ELR (cell line): ENCODE measurements around the gene KCNJ14.
A peak's percentile ranks its signal among the peaks of the same experiment; 100 is the strongest.

Source experiments
- DNase-seq: peaks from one replicate; pipeline ENCODE4 v3.0.0-alpha.2; 2015; ENCODE audit warnings: low read depth

KCNJ14 gene

DNA sequence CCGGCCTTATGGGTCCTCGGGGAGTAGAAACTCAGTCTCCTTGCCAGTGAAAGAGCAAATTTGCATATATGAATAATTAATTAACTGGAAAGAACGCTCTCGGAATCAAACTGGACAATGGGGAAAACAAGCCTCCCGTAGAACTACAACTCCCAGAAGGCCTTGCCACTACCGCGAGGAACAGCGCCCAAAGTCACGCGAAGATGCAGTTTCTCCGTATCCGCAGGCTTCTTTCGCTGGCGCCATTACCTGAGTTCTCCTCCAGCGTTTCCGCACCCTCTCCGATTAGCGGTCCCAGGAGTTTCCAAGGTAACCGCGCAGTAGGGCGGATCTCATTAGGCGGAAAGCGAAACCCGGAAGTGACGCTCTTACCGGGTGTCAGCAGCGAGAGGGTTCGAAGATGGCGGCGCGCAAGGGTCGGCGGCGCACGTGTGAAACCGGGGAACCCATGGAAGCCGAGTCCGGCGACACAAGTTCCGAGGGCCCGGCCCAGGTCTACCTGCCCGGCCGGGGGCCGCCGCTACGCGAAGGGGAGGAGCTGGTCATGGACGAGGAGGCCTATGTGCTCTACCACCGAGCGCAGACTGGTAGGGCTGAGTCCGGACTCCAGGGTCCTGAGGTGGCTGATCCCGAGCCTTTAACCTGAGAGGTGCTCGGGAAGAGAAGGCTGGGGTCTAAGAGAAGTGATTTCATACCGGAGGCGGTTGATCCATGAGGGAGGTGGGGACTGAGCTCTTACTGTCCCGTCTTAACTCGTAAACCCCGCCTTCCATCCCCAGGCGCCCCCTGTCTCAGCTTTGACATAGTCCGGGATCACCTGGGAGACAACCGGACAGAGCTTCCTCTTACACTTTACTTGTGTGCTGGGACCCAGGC is 9.5 kb upstream of the KCNJ14 start, which contains the start of gene GRWD1:
Gene GRWD1 (plus strand): TSS at position 378 of the 876 bp plus-strand sequence. CDS start 23 bp downstream, at position 401.
- peak; percentile 99 for DNase-seq

DNA sequence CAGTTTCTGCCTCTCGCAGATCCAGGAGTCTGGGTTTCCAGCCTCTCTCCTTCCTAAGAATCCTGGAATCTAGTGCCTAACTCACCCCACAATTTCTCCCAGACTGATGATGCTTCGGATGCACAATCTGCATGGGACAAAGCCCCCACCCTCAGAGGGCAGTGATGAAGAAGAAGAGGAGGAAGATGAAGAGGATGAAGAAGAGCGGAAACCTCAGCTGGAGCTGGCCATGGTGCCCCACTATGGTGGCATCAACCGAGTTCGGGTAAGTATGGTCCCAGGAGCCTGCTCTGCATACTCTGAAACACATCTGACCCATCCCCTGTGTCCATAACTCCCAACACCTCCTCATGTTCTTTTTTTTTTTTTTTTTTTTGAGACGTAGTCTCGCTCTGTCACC is 8.8 kb upstream of the KCNJ14 start:
- no peak for DNase-seq

DNA sequence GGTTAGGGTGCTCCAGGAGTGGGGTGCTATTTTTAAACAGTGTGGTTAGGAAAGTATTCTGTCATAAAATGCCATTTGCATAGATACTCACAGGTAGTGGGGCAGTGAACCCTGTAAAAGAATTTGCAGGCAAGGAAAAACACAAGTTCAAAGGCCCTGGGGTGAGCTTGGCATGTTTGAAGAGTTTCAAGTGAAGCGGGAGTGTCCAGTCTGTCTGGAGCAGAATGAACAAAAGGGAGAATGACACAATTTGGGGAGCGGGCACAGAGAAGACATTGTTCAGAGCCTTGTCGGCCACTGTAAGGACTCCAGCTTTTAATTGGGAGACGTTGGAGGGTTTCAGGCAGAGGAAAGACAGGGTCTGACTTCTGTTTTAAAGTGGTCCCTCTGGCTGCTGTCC is 6.8 kb upstream of the KCNJ14 start:
- DNase-seq: no peak

DNA sequence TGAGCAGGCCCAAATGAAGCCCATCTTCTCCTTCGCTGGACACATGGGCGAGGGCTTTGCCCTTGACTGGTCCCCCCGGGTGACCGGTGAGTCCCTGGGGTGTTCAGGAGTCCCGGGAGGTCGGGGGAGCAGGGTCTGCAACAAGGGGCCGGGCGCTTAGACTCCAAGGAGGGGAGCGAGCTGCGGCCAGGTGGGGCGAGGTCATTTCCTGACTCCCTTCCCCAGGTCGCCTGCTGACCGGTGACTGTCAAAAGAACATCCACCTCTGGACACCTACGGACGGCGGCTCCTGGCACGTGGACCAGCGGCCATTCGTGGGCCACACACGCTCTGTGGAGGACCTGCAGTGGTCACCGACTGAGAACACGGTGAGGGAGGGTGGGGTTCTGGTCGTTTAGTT is 4.9 kb upstream of the KCNJ14 start:
- no peak for DNase-seq

DNA sequence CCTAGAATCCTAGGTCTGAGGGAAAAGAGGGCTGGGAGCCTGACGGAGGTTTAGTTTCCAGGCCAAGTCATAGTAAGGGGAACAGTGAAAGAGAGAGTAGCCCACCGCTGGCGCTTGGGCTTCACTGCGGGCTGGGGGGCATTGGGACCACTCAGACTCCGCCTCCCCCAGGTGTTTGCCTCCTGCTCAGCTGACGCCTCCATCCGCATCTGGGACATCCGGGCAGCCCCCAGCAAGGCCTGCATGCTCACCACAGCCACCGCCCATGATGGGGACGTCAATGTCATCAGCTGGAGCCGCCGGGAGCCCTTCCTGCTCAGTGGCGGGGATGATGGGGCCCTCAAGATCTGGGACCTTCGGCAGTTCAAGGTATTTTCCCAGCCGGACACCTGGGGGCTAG is 4.5 kb upstream of the KCNJ14 start:
- no peak for DNase-seq

DNA sequence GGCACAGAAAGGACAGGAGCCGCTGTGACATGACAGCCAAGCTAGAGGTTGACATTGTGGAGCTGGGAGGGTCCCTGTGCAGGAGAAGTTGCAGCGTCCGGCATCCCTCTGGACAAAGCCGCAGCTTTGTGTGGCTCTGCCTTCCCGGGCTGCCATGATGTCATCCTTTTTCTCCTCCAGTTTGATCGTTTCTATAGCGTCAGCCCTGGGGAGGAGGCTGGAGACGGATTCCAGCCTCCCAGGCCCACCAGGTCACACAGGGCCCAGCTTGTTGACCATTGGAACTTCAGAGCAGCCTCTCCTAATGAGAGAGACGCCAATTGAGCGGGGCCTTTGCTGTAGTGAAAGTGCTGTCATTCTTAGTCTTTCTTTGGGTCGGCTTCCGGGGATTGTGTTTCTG is 3.8 kb upstream of the KCNJ14 start:
- no peak for DNase-seq

DNA sequence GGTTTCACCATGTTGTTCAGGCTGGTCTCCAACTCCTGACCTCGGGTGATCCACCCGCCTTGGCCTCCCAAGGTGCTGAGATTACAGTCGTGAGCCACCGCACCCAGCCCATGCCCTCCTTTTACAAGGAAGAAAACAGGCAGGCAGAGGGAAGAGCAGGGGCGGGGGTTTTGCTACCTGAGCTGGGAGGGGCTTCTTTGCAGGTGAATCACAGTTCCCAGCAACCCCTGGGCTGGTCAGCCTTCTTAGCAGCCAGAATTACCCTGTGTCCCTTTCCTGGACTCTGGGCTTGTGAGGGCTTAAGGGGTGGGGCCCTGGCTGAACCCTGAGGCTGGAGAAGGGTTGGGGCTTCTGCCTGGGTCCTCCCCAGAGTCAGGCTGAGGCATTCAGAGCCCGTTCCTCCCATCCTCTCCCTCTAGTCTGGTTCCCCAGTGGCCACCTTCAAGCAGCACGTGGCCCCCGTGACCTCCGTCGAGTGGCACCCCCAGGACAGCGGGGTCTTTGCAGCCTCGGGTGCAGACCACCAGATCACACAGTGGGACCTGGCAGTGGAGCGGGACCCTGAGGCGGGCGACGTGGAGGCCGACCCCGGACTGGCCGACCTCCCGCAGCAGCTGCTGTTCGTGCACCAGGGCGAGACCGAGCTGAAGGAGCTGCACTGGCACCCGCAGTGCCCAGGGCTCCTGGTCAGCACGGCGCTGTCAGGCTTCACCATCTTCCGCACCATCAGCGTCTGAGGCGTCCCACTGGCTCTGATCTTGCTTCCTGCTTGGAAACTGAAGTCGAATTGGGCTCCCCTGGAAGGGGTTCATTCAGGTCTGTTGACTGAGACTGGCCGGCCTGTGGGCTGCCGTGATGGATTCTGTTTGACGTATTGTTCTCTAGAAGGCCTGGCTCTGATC is 2.8 kb upstream of the KCNJ14 start:
- DNase-seq: no peak

DNA sequence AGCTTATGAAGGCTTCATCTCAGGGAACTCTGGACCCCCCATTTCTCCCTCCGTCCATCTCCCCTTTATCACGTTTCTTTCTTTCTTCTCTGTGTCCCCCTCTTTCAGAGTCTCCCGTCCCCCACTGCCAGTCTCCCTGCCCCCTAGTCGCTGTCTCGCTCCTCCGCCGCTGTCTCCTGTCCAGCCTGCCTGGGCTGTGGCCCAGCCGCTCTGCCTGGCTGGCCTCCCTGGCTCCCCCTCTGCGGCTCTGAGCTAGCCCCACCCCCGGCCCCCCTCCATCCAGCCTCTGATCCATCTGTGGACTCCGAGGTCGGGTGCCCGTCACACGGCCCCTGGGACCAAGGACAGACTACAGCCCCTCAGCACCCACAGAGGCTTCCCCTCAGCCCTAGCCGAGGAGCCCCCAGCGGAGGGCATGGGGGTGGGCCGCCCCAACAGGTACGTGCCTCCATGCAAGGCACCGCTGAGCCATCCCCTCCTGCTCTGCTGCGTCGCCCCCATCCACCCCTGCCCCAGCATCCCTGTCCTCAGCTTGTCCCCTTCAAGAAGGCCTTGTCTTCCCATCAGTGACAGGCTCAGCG is 1.1 kb upstream of the KCNJ14 start:
- DNase-seq: no peak

DNA sequence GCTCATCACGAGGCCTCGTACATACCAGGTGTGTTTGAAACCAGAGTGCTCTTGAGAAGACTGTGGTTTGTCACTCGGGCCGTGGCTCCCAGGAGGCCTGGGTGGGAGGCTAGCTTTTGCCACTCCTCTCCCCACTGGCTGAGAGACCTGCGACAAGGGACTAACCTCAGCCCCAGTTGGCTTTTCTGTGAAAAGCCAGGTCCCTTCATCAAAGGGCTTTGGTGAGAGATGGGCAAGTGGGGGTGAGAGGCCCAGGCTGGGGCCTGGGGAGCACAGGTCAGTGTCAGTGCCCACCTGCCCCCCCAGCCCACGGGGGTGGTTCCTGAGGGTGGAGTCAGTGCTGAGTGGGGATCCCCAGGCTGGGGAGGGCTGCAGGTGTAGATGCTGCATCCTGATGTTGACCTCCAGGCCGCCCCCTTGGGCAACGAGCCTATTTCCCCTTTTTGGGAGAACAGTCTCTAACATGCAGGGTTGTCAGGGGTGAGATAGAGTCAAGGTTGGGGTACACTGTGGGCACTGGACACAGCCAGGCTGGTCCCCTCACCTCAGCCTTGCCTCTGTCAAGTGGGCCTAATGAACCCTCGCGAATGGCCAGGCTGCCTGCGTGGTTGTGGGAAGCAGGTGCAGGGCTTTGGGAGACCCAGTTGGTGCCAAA is 661 bp downstream of the KCNJ14 start:
- DNase-seq: no peak

DNA sequence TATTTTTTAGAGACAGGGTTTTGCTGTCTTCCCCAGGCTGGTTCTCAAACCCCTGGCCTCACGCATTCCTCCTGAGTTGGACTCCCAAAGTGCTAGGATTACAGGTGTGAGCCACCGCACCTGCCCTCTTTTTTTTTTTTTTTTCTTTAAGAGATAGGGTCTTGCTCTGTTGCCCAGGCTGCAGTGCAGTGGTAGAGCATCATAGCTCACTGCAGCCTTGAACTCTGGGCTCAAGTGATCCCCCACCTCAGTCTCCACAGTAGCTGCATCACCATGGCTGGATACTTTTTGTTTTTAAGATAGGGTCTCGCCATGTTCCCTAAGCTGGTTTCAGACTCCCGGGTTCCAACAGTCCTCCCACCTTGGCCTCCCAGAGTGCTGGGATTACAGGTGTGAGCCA is 1.5 kb downstream of the KCNJ14 start:
- no peak for DNase-seq

DNA sequence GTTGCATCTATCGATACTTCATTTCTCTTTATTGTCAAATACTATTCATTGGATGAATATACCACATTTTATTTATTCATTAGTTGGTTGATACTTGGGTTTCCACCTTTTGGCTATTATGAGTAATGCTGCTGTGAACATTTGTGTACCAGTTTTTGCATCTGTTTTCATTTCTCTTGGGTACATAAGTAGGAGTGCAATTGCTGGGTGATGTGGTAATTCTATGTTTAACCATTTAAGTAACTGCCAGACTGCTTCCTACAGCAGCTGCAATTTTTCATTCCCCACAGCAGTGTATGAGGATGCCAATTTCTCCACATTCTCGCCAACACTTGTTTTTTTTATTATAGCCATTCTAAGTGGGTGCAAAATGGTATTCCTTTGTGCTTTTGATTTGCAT is 2.6 kb downstream of the KCNJ14 start:
- no peak for DNase-seq

DNA sequence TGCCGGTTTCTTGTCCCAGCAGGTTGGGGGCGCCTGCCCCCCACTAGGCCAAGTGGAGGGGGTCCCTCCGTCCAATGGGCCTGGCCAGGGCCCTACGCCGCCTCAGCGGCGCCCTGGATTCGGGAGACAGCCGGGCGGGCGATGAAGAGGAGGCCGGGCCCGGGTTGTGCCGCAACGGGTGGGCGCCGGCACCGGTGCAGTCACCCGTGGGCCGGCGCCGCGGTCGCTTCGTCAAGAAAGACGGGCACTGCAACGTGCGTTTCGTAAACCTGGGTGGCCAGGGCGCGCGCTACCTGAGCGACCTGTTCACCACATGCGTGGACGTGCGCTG is 6.2 kb downstream of the KCNJ14 start:
- no peak for DNase-seq

DNA sequence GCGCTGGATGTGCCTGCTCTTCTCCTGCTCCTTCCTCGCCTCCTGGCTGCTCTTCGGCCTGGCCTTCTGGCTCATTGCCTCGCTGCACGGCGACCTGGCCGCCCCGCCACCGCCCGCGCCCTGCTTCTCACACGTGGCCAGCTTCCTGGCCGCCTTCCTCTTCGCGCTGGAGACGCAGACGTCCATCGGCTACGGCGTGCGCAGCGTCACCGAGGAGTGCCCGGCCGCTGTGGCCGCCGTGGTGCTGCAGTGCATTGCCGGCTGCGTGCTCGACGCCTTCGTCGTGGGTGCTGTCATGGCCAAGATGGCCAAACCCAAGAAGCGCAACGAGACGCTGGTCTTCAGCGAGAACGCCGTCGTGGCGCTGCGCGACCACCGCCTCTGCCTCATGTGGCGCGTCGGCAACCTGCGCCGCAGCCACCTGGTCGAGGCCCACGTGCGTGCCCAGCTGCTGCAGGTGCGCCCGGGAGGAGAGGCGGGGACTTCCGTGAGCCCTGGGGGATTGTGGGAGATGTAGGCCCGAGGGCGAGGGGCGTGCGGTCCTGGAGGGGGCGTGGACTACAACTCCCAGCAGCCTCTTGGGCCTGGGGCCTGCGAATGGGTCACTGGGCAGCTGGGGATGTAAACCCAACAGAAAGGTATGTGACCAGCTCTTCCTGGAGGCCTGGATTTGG is 6.7 kb downstream of the KCNJ14 start:
- peak; percentile 44 for DNase-seq

DNA sequence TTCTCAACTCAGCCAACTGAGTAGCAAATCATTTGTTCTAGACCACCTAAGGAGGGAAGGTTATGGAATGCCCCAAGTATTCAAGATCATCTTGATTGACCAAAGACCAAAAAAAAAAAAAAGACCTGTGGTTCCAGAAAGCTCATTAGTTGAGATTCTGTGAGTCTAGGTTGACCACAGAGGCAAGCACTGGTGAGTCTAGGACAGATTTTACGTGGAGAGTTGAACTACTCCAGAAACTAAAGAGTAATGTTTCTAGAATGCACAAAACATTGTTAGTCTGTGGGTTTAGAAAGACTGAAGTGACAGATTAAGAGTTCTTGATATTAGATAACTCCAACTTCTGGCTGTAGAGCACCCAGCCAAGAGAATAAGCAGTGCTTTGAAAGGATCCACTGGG is 9.8 kb downstream of the KCNJ14 start:
- no peak for DNase-seq

DNA sequence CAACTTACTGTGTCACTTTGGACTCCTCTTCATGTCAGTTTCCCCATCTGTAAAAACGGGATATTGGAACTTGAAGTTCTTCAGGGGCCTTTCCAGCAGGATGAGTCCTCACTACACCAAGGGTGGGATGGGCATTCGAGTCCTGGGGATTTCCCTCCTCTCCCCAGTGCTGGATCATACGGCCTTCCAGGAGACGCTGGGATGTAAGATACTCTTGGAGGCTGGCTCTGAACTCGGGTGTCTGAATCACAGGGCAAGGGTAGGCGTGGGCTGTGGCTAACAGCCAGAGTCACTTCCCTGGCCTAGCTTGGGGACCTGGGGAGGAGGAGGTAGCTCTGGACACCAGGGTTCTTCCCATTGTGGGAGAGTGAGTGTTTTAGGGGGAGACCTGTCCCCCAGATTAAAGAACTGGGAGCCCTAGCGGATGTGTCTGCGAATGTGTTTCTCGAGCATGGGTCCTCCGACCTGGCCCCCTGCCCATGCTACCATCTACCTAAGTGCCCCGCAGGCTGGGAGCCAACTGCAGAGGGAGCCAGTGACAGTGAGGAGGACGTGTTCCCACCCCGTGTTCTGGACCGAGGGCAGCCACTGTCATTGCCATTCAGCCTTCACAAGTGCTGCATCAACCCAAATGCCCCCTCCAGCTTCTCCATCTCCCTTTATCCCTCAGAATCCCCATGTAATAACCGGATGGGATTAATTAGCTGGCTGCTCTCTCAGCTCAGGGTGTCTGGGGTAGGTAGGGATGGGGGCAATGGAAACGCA is 11.4 kb downstream of the KCNJ14 start:
- peak; percentile 78 for DNase-seq

DNA sequence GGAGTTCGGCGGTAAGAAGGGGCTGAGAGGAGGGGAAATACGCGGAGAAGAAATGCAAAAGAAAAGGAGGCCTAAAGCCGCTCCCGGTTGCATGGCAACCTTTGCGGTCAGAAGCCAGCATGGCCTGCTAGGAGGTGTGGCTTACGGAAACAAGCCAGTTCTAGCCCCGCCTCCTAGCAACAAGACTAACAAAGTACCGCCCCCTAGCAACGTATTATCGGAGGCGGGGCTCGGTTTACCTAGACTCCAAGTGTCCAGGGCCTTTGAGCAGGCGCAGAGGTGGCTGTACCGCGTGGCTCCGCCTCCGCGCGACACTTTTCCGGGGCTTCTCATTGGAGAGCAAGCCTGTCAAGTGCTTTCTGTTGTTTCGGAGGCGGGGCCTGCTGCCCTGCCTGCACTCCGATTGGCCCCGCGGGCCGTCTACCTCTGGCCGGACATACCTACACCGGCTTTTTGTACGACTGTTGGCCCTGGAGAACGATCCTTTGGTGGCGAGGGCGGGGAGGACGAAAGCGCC is 13.5 kb downstream of the KCNJ14 start:
- peak; percentile 99 for DNase-seq

DNA sequence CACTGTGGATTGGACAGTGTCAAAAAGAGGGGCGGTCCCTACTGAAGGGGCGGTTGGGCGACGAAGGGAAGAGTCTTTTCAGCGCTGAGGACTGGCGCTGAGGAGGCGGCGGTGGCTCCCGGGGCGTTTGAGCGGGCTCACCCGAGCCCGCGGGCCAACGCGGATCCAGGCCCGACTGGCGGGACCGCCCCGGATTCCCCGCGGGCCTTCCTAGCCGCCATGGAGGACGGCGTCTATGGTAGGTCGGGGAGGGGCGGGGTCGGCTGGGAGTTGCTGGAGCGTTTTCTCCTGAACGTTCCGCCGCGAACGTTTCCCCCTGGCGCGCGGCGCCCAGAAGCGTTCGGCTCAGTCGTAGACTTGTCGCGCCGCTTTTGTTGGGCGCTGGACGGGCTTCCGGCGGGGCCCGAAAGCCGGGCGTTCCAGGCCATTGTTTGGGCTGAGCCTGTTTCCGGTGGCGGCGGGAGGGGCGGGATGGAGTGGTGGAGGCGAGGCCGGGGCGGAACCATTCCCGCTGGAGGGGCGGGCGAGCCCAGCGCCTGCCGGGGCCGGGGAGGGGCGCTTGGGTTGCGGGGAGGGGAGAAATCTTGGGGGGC is 14.0 kb downstream of the KCNJ14 start, which contains the start of gene CYTH2:
Gene CYTH2 (plus strand): TSS at position 81 of the 593 bp plus-strand sequence. CDS start 139 bp downstream, at position 220.
- peak; percentile 84 for DNase-seq

DNA sequence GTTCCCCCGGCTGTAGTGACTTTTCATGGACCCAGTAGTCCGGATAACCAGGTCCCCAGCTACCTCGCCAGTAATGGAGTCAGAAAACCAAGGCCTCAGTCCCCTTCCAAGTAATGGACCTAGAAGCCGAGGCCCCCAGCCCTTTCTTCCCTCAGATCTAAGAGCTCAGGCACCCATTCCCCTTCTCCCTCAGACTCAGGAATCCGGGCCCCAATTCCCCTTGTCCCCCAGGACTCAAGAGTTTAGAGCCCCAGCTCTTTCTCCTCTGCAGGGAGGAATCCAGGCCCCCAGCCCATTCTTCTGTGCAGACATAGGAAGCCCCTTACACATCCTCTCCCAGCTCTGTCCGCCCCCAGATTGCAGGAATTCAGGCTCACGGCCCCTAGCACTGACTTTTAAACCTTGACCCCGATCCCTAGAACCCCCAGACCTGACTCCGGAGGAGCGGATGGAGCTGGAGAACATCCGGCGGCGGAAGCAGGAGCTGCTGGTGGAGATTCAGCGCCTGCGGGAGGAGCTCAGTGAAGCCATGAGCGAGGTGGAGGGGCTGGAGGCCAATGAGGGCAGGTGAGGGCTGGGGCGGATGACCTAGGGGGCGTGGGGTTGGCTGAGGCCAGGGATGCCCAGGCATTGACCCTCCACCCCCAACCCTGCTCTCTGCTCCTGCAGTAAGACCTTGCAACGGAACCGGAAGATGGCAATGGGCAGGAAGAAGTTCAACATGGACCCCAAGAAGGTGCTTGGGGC is 14.7 kb downstream of the KCNJ14 start:
- DNase-seq: no peak

DNA sequence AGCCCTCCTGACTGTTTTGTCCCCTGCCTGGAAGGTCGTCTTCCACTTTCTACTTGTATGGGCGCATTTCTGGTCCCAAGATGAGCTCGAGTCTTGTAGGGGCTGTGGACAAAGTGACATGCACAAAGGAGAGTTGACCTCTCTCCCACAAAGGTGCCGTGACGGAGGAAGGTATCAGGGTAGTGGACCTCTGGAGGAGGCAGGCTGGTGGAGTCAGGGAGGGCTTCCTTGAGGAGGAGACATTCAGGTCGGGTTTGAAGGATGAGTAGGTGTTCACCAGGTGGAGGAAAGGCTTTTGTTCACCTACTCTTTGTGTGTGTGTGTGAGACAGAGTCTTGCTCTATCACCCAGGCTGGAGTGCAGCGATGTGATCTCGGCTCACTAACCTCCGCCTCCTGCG is 15.5 kb downstream of the KCNJ14 start:
- DNase-seq: no peak
